Adrenal gland (tissue), 12 donors: ENCODE measurements around the gene KRT26. TPM values are rescaled to one million over a fixed set of nuclear protein-coding genes. Genes with fewer than 3 reads are reported as not detected.
"Not testable (repeated sequence)": the region's sequence is repeated elsewhere in the genome, so short reads cannot be mapped to it uniquely, and the experiment has no call there.

Experiments
- DNase-seq, 7 donors: peaks; one replicate each; pipeline ENCODE4 v3.0.0-alpha.2; 2019 to 2020
- H3K27ac ChIP-seq, 5 donors: fragments of 200-600 bp; sonication (generic) in 4 of 5; 1 replicate in 3 of 5; 2 replicates in 2 of 5; pipeline versions ENCODE4 v1.5.1 to v1.8.0; 2016 to 2020; ENCODE audit warnings: mild to moderate bottlenecking in 1 of 5
- H3K27me3 ChIP-seq: fragments of 200-600 bp; 2 replicates; pipeline ENCODE4 v1.8.0; 2021
- H3K36me3 ChIP-seq, 2 donors: fragments of 200-600 bp; replicated peaks in 1 of 2; 1 replicate in 1 of 2; 2 replicates in 1 of 2; pipeline versions ENCODE4 v1.5.1 to v1.8.0; 2018 to 2022
- H3K4me1 ChIP-seq, 2 donors: fragments of 200-600 bp; replicated peaks in 1 of 2; 1 replicate in 1 of 2; 2 replicates in 1 of 2; pipeline versions ENCODE4 v1.5.1 to v1.8.0; 2018 to 2021
- H3K4me3 ChIP-seq, 4 donors: fragments of 200-600 bp; sonication (generic) in 3 of 4; one replicate each; pipeline ENCODE4 v1.5.1; 2016 to 2018
- H3K9me3 ChIP-seq, 3 donors: fragments of 200-600 bp; sonication (generic) in 1 of 3; replicated peaks in 1 of 3; 1 replicate in 2 of 3; 2 replicates in 1 of 3; pipeline versions ENCODE4 v1.5.1 to v1.8.0; 2016 to 2021
- POLR2A ChIP-seq, 2 donors: fragments of 450-650 bp; IDR thresholded peaks; one replicate each; pipeline ENCODE4 v1.6.1; 2017; ENCODE audit warnings: antibody characterized with exemption in 2 of 2, mild to moderate bottlenecking in 2 of 2, moderate library complexity in 1 of 2
- WGBS, 4 donors: extraction: QIAGEN DNeasy Blood & Tissue Kit in 2 of 4; methylation state at CpG; one replicate each; pipeline versions ENCODE4 v1.1.5 to v1.1.7; 2013 to 2017; 5-methylcytosine and 5-hydroxymethylcytosine counted together
- intact Hi-C, 2 donors: fragments of 100-400 bp; cut with DNase I; formaldehyde crosslinking; loops; one replicate each; pipeline versions ENCODE4 v1.14.1 to v1.15.0; 2022 to 2023
- polyA plus RNA-seq, 3 donors: library from polyadenylated mRNA; stranded (reverse); fragments of 200-250 nt in 2 of 3; fragments of 350-450 nt in 1 of 3; fragmentation: Illumina TruSeq in 1 of 3; extraction: RNeasy Lipid Tissue Mini Kit (QIAGEN cat#74804) in 1 of 3; gene quantifications; one replicate each; pipeline ENCODE4 v1.2.3, GENCODE V29; 2013 to 2014
- total RNA-seq, 9 donors: library from RNA; depleted of rRNA in 4 of 9; stranded (reverse); fragments of >200 nt in 4 of 9; fragments of 120-200 nt in 1 of 9; fragmentation: NEBNext Ultra II Directional in 1 of 9; extraction: Animal tissue kit (Norgen Biotek cat#: 25700) in 1 of 9; gene quantifications; one replicate each; pipeline versions ENCODE4 v1.1.0 to v1.2.4, GENCODE V29; 2013 to 2023
- TF ChIP-seq, protein P1 (sequence below), 6 experiments: fragments of 450-650 bp in 4 of 6; fragments of 200-600 bp in 2 of 6; sonication (generic) in 1 of 6; IDR thresholded peaks; 1 replicate in 5 of 6; 2 replicates in 1 of 6; pipeline versions ENCODE4 v1.5.1 to v1.8.0; 2016 to 2021; ENCODE audit warnings: antibody characterized with exemption in 6 of 6, mild to moderate bottlenecking in 2 of 6, moderate library complexity in 1 of 6
- donor health status: healthy with polysubstance abuse.
- donor health status: Bipolar disorder and iron deficiency.
- donor health status: DM: yes; HTN: yes; CAD: no.
- donor health status: DM: no; HTN: no; CAD: no.
- donor health status: DM: no; HTN: no; CAD: no.
- donor health status: DM: yes; HTN: yes; CAD: no.

The KRT26 gene
- total and polyA plus RNA-seq, 12 donors: not detected

DNA sequence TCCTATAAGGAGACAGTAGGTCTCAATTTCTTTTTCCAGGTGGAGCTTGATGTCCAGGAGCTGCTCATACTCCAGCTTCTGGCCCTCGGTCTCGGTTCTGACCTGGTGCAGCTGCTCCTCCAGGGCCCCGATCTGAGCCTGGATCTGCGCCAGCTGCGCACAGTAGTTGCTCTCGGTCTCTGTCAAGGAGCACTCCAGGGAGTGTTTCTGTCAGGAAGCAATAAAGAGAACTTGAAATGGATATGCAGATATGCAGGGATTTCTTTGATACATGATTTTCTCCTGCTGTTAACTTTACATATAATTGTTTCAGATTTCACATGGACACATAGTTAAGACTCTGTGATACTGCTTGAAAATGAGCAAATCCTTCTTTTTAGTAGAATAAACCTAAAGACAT lies 21.6 kb downstream of the KRT26 start:
- no peak for TF ChIP-seq POLR2A (IDR thresholded peaks at IDR 0.05)
- TF ChIP-seq, protein P1, sequence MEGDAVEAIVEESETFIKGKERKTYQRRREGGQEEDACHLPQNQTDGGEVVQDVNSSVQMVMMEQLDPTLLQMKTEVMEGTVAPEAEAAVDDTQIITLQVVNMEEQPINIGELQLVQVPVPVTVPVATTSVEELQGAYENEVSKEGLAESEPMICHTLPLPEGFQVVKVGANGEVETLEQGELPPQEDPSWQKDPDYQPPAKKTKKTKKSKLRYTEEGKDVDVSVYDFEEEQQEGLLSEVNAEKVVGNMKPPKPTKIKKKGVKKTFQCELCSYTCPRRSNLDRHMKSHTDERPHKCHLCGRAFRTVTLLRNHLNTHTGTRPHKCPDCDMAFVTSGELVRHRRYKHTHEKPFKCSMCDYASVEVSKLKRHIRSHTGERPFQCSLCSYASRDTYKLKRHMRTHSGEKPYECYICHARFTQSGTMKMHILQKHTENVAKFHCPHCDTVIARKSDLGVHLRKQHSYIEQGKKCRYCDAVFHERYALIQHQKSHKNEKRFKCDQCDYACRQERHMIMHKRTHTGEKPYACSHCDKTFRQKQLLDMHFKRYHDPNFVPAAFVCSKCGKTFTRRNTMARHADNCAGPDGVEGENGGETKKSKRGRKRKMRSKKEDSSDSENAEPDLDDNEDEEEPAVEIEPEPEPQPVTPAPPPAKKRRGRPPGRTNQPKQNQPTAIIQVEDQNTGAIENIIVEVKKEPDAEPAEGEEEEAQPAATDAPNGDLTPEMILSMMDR (IDR thresholded peaks at IDR 0.05): no peak
- no peak overlapping the region for H3K4me3 ChIP-seq
- no peaks in the 10 kb centered on the region for H3K9me3 ChIP-seq
- peaks cover 15% of the 10 kb centered on the region for H3K27me3 ChIP-seq
- DNase-seq: no peak
- no peaks in the 10 kb centered on the region for H3K36me3 ChIP-seq
- no peaks in the 10 kb centered on the region for H3K4me1 ChIP-seq
- H3K27ac ChIP-seq: no peak overlapping the region
- intact Hi-C loops: no loop called here
- WGBS, 4 donors: 81 to 86% (median 82%) methylated on average over 6 of the region's 6 CpGs

DNA sequence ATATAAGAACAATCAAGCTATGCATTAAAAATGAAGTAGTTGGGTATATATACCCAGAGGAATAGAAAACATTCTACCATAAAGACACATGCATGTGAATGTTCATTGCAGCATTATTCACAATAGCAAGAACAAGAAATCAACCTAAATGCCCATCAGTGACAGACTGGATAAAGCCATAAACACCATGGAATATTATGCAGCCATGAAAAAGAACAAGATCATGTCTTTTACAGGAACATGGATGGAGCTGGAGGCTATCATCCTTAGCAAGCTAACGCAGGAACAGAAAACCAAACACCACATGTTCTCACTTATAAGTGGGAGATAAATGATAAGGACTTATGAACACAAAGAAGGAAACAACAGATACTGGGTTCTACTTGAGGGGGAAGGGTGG lies 23.3 kb downstream of the KRT26 start:
- H3K4me3 ChIP-seq, H3K36me3 ChIP-seq, H3K27ac ChIP-seq, DNase-seq, H3K4me1 ChIP-seq, intact Hi-C loops, H3K9me3 ChIP-seq: not testable (repeated sequence)
- WGBS, 4 donors: 59 to 76% (median 66%) methylated on average over 1 of the region's 1 CpG
- H3K27me3 ChIP-seq: peaks cover 15% of the 10 kb centered on the region

DNA sequence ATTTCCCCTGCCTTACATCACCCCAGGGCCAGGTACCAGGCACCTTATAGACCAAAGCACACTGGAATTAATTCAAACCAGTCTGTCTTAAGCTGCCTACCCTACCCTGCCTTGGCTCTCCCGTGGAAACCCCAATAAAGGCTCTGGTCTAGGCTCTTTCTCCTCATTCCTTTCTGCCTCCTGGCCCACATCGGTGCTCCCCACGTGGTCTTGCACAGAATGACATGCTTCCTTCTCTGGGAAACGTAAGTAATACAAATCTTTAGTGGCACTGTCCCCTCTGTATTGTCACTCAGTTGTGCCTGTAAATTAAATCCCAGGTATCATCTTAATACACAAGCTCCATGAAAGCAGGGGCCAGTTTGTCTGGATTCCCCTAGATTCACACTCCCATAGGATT lies 33.4 kb downstream of the KRT26 start:
- intact Hi-C loops: no loop called here
- no peak for TF ChIP-seq POLR2A (IDR thresholded peaks at IDR 0.05)
- TF ChIP-seq, protein P1 (IDR thresholded peaks at IDR 0.05): no peak
- Histone ChIP-seq H3K36me3 (no peaks in the 10 kb centered on the region), H3K9me3 (no peaks in the 10 kb centered on the region), H3K4me3 (no peak overlapping the region), H3K4me1 (no peaks in the 10 kb centered on the region), H3K27ac (no peak overlapping the region), H3K27me3 (no peaks in the 10 kb centered on the region)
- no peak for DNase-seq
- WGBS, 4 donors: 33 to 48% (median 44%) methylated on average over 4 of the region's 4 CpGs

DNA sequence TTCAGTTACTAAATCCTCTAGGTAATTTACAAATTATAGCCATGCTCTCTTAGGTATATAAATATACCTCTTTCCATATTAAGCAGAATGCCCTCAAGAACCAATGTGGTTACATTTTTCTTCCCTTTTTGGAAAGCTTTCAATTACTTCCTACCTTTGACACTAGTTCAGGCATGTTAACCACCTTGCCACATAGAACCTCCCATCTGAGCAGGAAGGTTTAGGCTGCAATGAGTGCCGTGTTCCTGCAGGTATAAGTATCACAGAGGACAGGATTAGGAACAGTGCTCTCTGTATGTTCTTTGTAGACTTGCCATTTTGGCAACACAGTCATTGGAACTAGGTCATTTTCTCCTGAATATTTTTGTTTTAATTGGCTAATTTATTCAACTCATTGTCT lies 37.0 kb downstream of the KRT26 start:
- Histone ChIP-seq H3K9me3 (no peaks in the 10 kb centered on the region), H3K27ac (no peak overlapping the region), H3K27me3 (peaks cover 4% of the 10 kb centered on the region), H3K36me3 (no peaks in the 10 kb centered on the region), H3K4me1 (no peaks in the 10 kb centered on the region), H3K4me3 (no peak overlapping the region)
- no peak for TF ChIP-seq POLR2A (IDR thresholded peaks at IDR 0.05)
- TF ChIP-seq, protein P1 (IDR thresholded peaks at IDR 0.05): no peak
- intact Hi-C loops: no loop called here
- DNase-seq: no peak
- 64 to 87% (median 81%) methylated on average over 1 of the region's 1 CpG for WGBS, 4 donors

DNA sequence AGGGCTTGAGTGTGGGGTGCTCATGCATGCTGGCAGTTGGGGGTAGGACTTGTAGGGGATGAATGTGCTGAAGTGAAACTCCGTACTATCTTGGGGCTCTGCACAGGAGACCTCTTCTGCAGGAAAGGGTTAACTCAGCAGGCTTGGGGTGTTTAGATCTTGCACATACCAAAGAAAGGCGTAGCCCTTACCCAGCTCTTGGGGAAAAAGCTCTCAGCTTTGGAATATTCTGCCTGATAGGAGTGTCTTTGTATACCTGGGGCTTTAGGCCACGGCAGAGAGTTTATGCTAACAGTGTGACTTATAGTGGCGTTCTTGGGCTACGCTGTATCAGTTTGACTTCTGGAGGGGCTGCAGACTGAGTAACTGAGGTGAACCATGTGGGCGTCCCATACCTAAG lies 38.0 kb downstream of the KRT26 start:
- Histone ChIP-seq H3K4me3 (no peak overlapping the region), H3K9me3 (no peaks in the 10 kb centered on the region), H3K27ac (no peak overlapping the region), H3K4me1 (no peaks in the 10 kb centered on the region), H3K36me3 (no peaks in the 10 kb centered on the region), H3K27me3 (peaks cover 4% of the 10 kb centered on the region)
- 67 to 89% (median 76%) methylated on average over 6 of the region's 6 CpGs for WGBS, 4 donors
- no peak for DNase-seq
- TF ChIP-seq, protein P1 (IDR thresholded peaks at IDR 0.05): no peak
- TF ChIP-seq POLR2A (IDR thresholded peaks at IDR 0.05): no peak
- intact Hi-C loops: no loop called here
